ENCODE measurements around the gene SHISA3. TPM values are rescaled to one million over a fixed set of nuclear protein-coding genes. Genes with fewer than 3 reads are reported as not detected.

SHISA3 gene
- total RNA-seq, 1 experiment from 2014 or later, result 29.5 TPM

DNA sequence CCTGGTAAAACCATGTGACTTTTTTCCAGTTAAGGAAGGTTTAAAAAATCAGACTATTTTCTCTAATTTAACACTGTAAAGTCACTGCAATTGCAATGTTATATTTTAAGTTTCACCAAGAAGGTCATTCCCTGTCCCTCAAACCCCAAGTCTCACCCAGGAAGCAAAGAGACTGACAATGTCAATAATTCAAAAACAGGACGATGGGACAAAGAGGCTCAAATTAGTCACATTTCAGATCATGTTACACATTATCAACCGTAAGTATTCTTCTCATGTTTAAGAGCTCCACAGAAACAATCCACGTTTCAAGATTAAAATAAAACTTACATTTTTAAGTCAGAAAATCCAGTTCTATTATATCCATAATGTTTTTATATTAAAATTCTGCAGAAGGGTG lies 13.2 kb downstream of the SHISA3 start:
- ChIA-PET CTCF (no interaction called here), POLR2A (ENCODE audit: unreplicated experiment) (interaction anchor here (0.7 kb wide), 1 partner anchor 133 kb away, joined by 3 read pairs; no protein-coding TSS in a partner anchor)
- Histone ChIP-seq H3F3A (ENCODE audit: low read length, unreplicated experiment) (peaks cover 5% of the 10 kb centered on the region), H4K20me1 (ENCODE audit: low read length) (no peaks in the 10 kb centered on the region), H3K27me3 (ENCODE audit: low read length) (no peaks in the 10 kb centered on the region), H3K36me3 (ENCODE audit: low read depth, low read length) (no peaks in the 10 kb centered on the region), H3K79me2 (ENCODE audit: low read length) (peaks cover 5% of the 10 kb centered on the region; the same call in 1 of the 2 replicates), H3K4me2 (ENCODE audit: low read length) (peak overlapping the region; percentile 80), H3K9ac (ENCODE audit: low read length) (peak overlapping the region; percentile 54), H3K4me1 (ENCODE audit: insufficient read depth, low read length) (peaks cover 78% of the 10 kb centered on the region), H3K9me2 (replicated peaks; ENCODE audit: low read length) (no peaks in the 10 kb centered on the region), H3K27ac (ENCODE audit: low read length) (peak overlapping the region; percentile 94), H2AFZ (ENCODE audit: low read length) (peak overlapping the region; percentile 29; the same call in 1 of the 2 replicates), H3K4me3 (ENCODE audit: low read length) (peak overlapping the region; percentile 44; the same call in 1 of the 2 replicates), H3K9me3 (ENCODE audit: low read length) (no peaks in the 10 kb centered on the region)
- peak; percentile 14; the same call in 1 of the 2 replicates for ATAC-seq
- no TSS peak for BruUV-seq (replicated peaks)
- DNase-seq, result peak; percentile 54
- TF ChIP-seq CTCF (conservative IDR thresholded peaks at IDR 0.05; ENCODE audit: low read depth, low read length), result no peak
- no peak for TF ChIP-seq EZH2phosphoT487 (IDR thresholded peaks at IDR 0.05; ENCODE audit: borderline replicate concordance, low read length)
- no peak for TF ChIP-seq EZH2 (IDR thresholded peaks at IDR 0.05; ENCODE audit: low read length, unreplicated experiment)
- intact Hi-C loops (cut with micrococcal nuclease), result loop anchor here (5.0 kb wide), 3 partner anchors 38 to 418 kb away; partner anchors contain the start of genes ATP8A1 and SLC30A9

GRCh38 chr4:42411803-42412202 lies 14.5 kb downstream of the SHISA3 start:
- DNase-seq, result no peak

More at GRCh38 chr4:42411803-42412202, 14.5 kb downstream of the SHISA3 start:
- no peak for ATAC-seq
- Histone ChIP-seq H3K4me2 (ENCODE audit: low read length) (peak overlapping the region; percentile 80), H4K20me1 (ENCODE audit: low read length) (no peaks in the 10 kb centered on the region), H3K27me3 (ENCODE audit: low read length) (no peaks in the 10 kb centered on the region), H3K36me3 (ENCODE audit: low read depth, low read length) (no peaks in the 10 kb centered on the region), H3K9me3 (ENCODE audit: low read length) (no peaks in the 10 kb centered on the region), H3K9ac (ENCODE audit: low read length) (peak overlapping the region; percentile 54), H3K9me2 (replicated peaks; ENCODE audit: low read length) (no peaks in the 10 kb centered on the region), H3K27ac (ENCODE audit: low read length) (peak overlapping the region; percentile 94), H3K4me3 (ENCODE audit: low read length) (peak overlapping the region; percentile 44), H3F3A (ENCODE audit: low read length, unreplicated experiment) (peaks cover 5% of the 10 kb centered on the region), H2AFZ (ENCODE audit: low read length) (0 out of 2 replicates have a peak overlapping the region, but pooled peaks have one; percentile 39), H3K79me2 (ENCODE audit: low read length) (peaks cover 5% of the 10 kb centered on the region; the same call in 1 of the 2 replicates), H3K4me1 (ENCODE audit: insufficient read depth, low read length) (peaks cover 92% of the 10 kb centered on the region)
- TF ChIP-seq EZH2phosphoT487 (IDR thresholded peaks at IDR 0.05; ENCODE audit: borderline replicate concordance, low read length), result no peak
- TF ChIP-seq CTCF (conservative IDR thresholded peaks at IDR 0.05; ENCODE audit: low read depth, low read length), result 0 out of 2 replicates have a peak, but pooled peaks have one; percentile 9
- TSS peak; percentile 44 for BruUV-seq (replicated peaks)
- POLR2A ChIA-PET (ENCODE audit: unreplicated experiment), result no interaction called here
- CTCF ChIA-PET, result no interaction called here
- intact Hi-C loops (cut with micrococcal nuclease), result loop anchor here (2.0 to 5.0 kb wide), 4 partner anchors 15 to 420 kb away; partner anchors contain the start of genes ATP8A1, SHISA3 and SLC30A9
